Transverse colon (tissue), 4 donors: ENCODE data around the gene PLA2G12B. TPM values are rescaled to one million over a fixed set of nuclear protein-coding genes. Genes with fewer than 3 reads are reported as not detected.
"Not testable (repeated sequence)": the region's sequence is repeated elsewhere in the genome, so short reads cannot be mapped to it uniquely, and the experiment has no call there.

ENCODE experiments used
- DNase-seq: peaks from one replicate; pipeline ENCODE4 v3.0.0-alpha.2; 2019
- H3K27ac ChIP-seq, 4 donors: fragments of 200-600 bp; sonication (generic); 2 replicates each; pipeline ENCODE4 v1.5.1; 2016 to 2018; ENCODE audit warnings: inconsistent platforms in 4 of 4
- H3K27me3 ChIP-seq: fragments of 200-600 bp; sonication (generic); 2 replicates; pipeline ENCODE4 v1.5.1; 2017; ENCODE audit warnings: inconsistent platforms
- H3K36me3 ChIP-seq, 4 donors: fragments of 200-600 bp; sonication (generic); 2 replicates each; pipeline ENCODE4 v1.5.1; 2017 to 2019; ENCODE audit warnings: inconsistent platforms in 4 of 4
- H3K4me1 ChIP-seq, 4 donors: fragments of 200-600 bp; sonication (generic); 2 replicates each; pipeline ENCODE4 v1.5.1; 2017 to 2020; ENCODE audit warnings: inconsistent platforms in 4 of 4
- H3K4me3 ChIP-seq, 4 donors: fragments of 200-600 bp; sonication (generic); 1 replicate in 1 of 4; 2 replicates in 3 of 4; pipeline versions ENCODE4 v1.5.1 to v1.6.1; 2017 to 2019; ENCODE audit warnings: inconsistent platforms in 4 of 4
- H3K9me3 ChIP-seq, 2 donors: fragments of 200-600 bp; sonication (generic); 2 replicates each; pipeline ENCODE4 v1.5.1; 2017 to 2019; ENCODE audit warnings: inconsistent platforms in 2 of 2
- EP300 ChIP-seq: sonication (generic); formaldehyde crosslinking; IDR thresholded peaks from one replicate; pipeline ENCODE4 v1.6.1; 2017; ENCODE audit warnings: antibody characterized with exemption, low read depth
- POLR2A ChIP-seq: fragments of 450-650 bp; IDR thresholded peaks from one replicate; pipeline ENCODE4 v1.6.1; 2016; ENCODE audit warnings: antibody characterized with exemption, mild to moderate bottlenecking, moderate library complexity
- POLR2AphosphoS5 ChIP-seq, 3 donors: sonication (generic); formaldehyde crosslinking; IDR thresholded peaks; one replicate each; pipeline ENCODE4 v1.6.1; 2016; ENCODE audit warnings: antibody characterized with exemption in 3 of 3
- WGBS, 2 donors: methylation state at CpG; one replicate each; pipeline ENCODE4 v1.1.5; 2018; ENCODE audit warnings: low coverage in 1 of 2; 5-methylcytosine and 5-hydroxymethylcytosine counted together
- in situ Hi-C, 4 donors: fragments of 200-750 bp; cut with MboI; loops; one replicate each; pipeline versions ENCODE4 v1.15.0 to v1.15.1; 2017; ENCODE audit warnings: low sequenced_read_pairs in 3 of 4, low pct_ligation_motif_present in 1 of 4, low pct_unique_long_range_greater_than_20kb in 1 of 4
- intact Hi-C: fragments of 100-400 bp; cut with DNase I; formaldehyde crosslinking; loops from one replicate; pipeline ENCODE4 v1.15.1; 2023; ENCODE audit warnings: low total_unique reads
- total RNA-seq, 4 donors: library from RNA; depleted of rRNA; stranded (reverse); fragments of >200 nt; gene quantifications; one replicate each; pipeline ENCODE4 v1.1.0, GENCODE V29; 2016
- TF ChIP-seq, protein P1 (sequence below), 5 experiments: fragments of 200-600 bp in 3 of 5; fragments of 450-650 bp in 2 of 5; sonication (generic) in 3 of 5; IDR thresholded peaks; 1 replicate in 2 of 5; 2 replicates in 3 of 5; pipeline ENCODE4 v1.5.1; 2016 to 2017; ENCODE audit warnings: antibody characterized with exemption in 5 of 5, inconsistent platforms in 3 of 5, mild to moderate bottlenecking in 2 of 5, moderate library complexity in 1 of 5

PLA2G12B gene
- total RNA-seq, 4 donors from 2014 or later: 8.9 to 29.2 (median 12.0) TPM; not detected in 1

DNA sequence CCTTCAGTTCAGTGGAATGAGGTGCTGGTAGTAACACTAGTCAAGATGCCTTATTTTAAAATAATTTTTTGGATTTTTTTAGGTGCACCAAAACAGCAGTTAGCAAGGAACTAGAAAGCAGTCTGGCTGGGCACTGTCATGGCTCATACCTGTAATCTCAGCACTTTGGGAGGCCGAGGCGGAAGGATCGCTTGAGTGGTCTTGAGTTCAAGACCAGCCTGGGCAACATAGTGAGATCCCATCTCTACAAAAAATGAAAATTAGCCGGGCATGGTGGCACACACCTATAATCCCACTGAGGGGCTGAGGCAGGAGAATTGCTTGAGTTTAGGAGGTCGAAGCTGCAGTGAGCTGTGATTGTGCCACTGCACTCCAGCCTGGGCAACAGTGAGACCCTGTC, 25.8 kb downstream of the PLA2G12B start:
- intact Hi-C loops (no loop called here), in situ Hi-C loops (no loop called here)
- Histone ChIP-seq H3K27ac (no peak overlapping the region), H3K9me3 (no peaks in the 10 kb centered on the region), H3K36me3 (no peaks in the 10 kb centered on the region), H3K27me3 (no peaks in the 10 kb centered on the region), H3K4me3 (no peak overlapping the region), H3K4me1 (no peaks in the 10 kb centered on the region)
- WGBS, 2 donors: 49 to 88% methylated on average over 3 to 5 of the region's 5 CpGs
- DNase-seq: no peak
- no peak for TF ChIP-seq POLR2A
- TF ChIP-seq POLR2AphosphoS5 (IDR thresholded peaks at IDR 0.05): no peak
- TF ChIP-seq, protein P1, sequence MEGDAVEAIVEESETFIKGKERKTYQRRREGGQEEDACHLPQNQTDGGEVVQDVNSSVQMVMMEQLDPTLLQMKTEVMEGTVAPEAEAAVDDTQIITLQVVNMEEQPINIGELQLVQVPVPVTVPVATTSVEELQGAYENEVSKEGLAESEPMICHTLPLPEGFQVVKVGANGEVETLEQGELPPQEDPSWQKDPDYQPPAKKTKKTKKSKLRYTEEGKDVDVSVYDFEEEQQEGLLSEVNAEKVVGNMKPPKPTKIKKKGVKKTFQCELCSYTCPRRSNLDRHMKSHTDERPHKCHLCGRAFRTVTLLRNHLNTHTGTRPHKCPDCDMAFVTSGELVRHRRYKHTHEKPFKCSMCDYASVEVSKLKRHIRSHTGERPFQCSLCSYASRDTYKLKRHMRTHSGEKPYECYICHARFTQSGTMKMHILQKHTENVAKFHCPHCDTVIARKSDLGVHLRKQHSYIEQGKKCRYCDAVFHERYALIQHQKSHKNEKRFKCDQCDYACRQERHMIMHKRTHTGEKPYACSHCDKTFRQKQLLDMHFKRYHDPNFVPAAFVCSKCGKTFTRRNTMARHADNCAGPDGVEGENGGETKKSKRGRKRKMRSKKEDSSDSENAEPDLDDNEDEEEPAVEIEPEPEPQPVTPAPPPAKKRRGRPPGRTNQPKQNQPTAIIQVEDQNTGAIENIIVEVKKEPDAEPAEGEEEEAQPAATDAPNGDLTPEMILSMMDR (IDR thresholded peaks at IDR 0.05): no peak
- no peak for TF ChIP-seq EP300

DNA sequence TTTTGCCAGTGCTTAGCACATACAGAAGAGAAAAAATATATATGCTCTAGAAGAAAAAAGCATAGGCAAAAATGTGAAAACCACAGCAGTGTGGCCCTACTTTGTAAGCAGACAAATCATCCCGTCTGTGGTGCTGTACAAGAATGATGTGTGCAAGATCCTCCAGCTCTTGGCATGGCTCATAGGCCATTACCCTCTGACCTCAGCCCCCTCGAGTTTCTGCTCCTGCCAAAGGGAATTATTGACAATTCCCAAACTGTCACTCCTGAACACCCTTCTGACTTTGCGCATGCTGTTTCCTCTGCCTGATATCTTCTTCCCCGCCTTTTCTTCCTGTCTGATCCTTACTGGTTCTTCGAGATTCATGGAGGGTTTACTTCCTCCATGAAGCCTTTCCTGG, 27.1 kb downstream of the PLA2G12B start:
- Histone ChIP-seq H3K36me3 (no peaks in the 10 kb centered on the region), H3K4me1 (no peaks in the 10 kb centered on the region), H3K9me3 (no peaks in the 10 kb centered on the region), H3K27ac (no peak overlapping the region), H3K27me3 (no peaks in the 10 kb centered on the region), H3K4me3 (no peak overlapping the region)
- TF ChIP-seq POLR2A (no peak), POLR2AphosphoS5 (IDR thresholded peaks at IDR 0.05) (no peak), EP300 (no peak)
- TF ChIP-seq, protein P1 (IDR thresholded peaks at IDR 0.05): no peak
- 60 to 65% methylated on average over 5 of the region's 5 CpGs for WGBS, 2 donors
- no peak for DNase-seq
- in situ Hi-C loops: no loop called here
- intact Hi-C loops: no loop called here

- Histone ChIP-seq H3K4me1 (no peaks in the 10 kb centered on the region), H3K9me3 (peaks cover 2 to 4% of the 10 kb centered on the region in 2 donors), H3K27me3 (no peaks in the 10 kb centered on the region), H3K36me3 (no peaks in the 10 kb centered on the region), H3K27ac (no peak overlapping the region), H3K4me3 (no peak overlapping the region)
- no peak for DNase-seq
- WGBS, 2 donors: 83 to 93% methylated on average over 1 to 3 of the region's 3 CpGs
- intact Hi-C loops: no loop called here
- TF ChIP-seq, protein P1 (IDR thresholded peaks at IDR 0.05): no peak
- no peak for TF ChIP-seq POLR2AphosphoS5 (IDR thresholded peaks at IDR 0.05)
- TF ChIP-seq EP300: no peak
- no peak for TF ChIP-seq POLR2A
- in situ Hi-C loops: no loop called here
These were observed 28.6 kb downstream of the PLA2G12B start for GRCh38 chr10:72925951-72926465.

DNA sequence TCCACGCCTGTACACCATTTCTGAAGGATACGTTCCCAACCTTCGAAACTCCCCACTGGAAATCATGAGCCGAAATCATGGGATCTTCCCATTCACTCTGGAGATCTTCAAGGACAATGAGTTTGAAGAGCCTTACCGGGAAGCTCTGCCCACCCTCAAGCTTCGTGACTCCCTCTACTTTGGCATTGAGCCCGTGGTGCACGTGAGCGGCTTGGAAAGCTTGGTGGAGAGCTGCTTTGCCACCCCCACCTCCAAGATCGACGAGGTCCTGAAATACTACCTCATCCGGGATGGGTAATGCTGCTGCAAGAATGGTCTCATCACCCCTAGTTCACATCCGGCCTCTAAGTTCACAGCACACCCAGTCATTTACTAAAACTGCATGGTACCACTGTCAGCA, 30.3 kb downstream of the PLA2G12B start:
- intact Hi-C loops: no loop called here
- 88 to 97% methylated on average over 7 to 13 of the region's 13 CpGs for WGBS, 2 donors
- in situ Hi-C loops: no loop called here
- no peaks in the 10 kb centered on the region for H3K36me3 ChIP-seq
- TF ChIP-seq EP300 (no peak), POLR2AphosphoS5 (IDR thresholded peaks at IDR 0.05) (no peak), POLR2A (no peak)
- TF ChIP-seq, protein P1 (IDR thresholded peaks at IDR 0.05): no peak
- peaks cover 9 to 10% of the 10 kb centered on the region in 2 donors for H3K9me3 ChIP-seq
- DNase-seq: no peak
- H3K27me3 ChIP-seq: no peaks in the 10 kb centered on the region
- no peak overlapping the region for H3K4me3 ChIP-seq
- no peak overlapping the region for H3K27ac ChIP-seq
- no peaks in the 10 kb centered on the region for H3K4me1 ChIP-seq

GRCh38 chr10:72921147-72921683, 33.4 kb downstream of the PLA2G12B start:
- DNase-seq, H3K27me3 ChIP-seq, H3K27ac ChIP-seq, intact Hi-C loops, H3K4me1 ChIP-seq, H3K36me3 ChIP-seq, H3K4me3 ChIP-seq, in situ Hi-C loops: not testable (repeated sequence)
- WGBS, 2 donors: 87% methylated on average over 1 of the region's 1 CpG; no CpG with 5 or more reads in 1 of the 2 donors
- H3K9me3 ChIP-seq: peaks cover 9 to 10% of the 10 kb centered on the region in 2 donors
